Epidermal melanocyte (primary cell): ENCODE results near the gene PGLYRP2.
"Not testable (repeated sequence)": the region's sequence is repeated elsewhere in the genome, so short reads cannot be mapped to it uniquely, and the experiment has no call there.

ENCODE experiments used
- DNase-seq: peaks from one replicate; pipeline ENCODE4 v3.0.0; 2011; ENCODE audit warnings: low spot score; ENCODE audit not compliant: insufficient read length

The PGLYRP2 gene, protein sequence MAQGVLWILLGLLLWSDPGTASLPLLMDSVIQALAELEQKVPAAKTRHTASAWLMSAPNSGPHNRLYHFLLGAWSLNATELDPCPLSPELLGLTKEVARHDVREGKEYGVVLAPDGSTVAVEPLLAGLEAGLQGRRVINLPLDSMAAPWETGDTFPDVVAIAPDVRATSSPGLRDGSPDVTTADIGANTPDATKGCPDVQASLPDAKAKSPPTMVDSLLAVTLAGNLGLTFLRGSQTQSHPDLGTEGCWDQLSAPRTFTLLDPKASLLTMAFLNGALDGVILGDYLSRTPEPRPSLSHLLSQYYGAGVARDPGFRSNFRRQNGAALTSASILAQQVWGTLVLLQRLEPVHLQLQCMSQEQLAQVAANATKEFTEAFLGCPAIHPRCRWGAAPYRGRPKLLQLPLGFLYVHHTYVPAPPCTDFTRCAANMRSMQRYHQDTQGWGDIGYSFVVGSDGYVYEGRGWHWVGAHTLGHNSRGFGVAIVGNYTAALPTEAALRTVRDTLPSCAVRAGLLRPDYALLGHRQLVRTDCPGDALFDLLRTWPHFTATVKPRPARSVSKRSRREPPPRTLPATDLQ

DNA sequence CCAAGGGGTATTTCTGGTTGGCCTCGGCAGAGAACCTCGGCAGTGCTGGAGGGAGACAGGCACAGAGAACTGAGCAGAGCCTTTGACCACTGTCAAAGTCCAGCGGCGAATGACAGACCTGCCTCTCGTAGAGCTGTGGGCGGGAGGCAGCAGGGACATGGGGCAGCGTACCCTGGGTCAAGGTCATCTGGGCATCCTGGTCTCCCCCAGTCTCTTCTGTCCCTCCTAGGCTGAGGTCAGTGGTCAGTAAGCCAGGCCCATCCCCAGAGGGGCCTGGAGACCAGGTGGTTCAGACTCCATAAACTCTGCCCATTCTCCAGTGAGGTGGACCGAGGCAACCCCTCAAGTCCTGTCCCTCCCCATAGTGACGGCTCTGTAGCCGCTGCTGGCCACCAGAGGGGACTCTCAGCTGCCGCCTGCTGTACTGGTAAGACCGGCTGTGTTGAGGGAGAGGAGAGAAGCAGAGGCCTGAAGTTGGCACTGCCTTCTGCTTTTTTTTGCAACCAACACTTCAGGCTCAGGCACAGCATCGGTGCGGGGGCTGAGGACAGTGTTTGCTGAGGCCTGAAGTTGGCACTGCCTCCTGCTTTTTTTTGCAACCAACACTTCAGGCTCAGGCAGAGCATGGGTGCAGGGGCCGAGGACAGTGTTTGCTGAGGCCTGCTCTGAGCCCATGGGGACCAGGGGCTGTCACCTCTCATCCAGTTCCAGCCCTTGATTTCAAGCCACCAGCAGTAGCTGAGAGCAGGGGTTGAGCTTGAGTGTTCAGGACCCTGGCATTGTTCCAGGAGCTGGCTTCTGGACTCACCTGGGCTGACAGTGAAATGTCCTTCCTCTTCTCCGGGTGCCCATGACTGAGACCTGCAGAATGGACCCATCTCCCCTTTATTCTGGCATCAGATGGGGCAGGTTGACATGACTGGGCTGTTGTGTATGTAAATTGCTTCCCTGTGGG, at the start of gene PGLYRP2:
Gene PGLYRP2 (minus strand): TSS at position 111 of the 955 bp plus-strand sequence. CDS start 130 bp downstream, outside the sequence.
- no peak for DNase-seq

DNA sequence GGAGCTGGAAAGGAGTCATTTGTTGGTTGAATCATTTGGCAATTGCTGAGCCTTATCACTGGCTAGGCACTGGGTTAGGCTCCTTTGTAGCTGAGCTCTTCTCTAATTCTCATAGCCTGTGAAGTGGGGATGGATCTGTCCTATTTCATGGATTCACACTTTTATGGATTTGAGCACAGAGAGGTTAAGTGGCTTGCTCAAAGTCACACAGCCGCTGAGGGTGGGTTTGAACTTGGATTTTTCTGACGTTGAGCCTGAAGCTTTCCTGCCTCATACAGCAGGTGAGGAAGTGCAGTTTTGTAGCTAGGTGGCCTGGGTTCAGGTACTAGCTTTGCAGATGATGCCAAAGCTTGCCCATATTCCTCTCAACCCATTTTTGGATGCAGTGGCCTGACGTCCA, 48.4 kb upstream of the PGLYRP2 start:
- no peak for DNase-seq

DNA sequence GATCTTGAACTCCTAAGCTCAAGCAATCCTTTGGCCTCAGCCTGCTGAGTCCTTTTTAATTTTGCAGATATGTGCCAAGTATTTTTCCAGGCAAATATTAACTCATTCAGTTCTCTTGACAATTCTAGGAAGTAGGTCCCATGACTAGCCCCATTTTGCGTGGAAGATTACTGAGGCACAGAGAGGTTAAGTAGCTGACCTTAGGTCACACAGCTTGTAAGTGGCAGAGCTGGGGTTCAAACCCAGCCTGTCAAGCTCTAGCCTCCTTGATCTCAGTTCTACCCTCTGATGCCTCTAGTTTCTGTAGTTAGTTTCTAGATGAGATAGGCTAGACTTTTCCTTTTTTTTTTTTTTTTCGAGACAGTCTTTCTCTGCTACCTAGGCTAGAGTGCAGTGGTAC, 47.1 kb upstream of the PGLYRP2 start:
- DNase-seq, result no peak

DNA sequence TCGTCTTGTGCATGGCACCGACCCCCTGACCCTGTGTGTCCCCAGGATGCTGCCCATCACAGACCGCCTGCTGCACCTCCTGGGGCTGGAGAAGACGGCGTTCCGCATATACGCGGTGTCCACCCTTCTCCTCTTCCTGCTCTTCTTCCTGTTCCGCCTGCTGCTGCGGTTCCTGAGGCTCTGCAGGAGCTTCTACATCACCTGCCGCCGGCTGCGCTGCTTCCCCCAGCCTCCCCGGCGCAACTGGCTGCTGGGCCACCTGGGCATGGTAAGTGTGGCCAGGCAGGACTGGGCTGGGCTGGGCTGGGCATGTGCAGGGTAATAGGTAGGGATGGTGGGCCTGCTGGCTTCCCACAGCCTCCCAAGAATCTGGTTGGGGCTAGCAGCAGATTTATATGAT, 46.0 kb upstream of the PGLYRP2 start:
- no peak for DNase-seq

DNA sequence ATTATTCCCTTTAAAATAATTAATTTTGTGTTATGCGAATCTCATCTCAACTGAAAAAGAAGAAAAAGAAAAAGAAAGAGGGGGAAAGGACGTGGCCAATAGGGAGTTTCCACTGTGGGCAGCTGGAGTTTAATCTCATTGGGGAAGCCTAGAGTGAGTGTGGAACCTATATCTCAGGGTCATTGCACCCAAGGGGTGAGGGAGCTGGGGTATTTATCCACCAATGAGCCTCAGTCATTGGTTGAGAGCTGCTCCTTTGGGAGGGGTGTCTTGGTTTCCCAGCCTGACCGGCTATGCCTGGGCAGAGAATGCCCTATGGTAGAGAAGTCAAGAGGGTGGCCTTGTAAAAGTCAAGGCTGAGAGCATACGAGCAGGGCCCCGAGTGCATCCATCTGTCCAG, 45.5 kb upstream of the PGLYRP2 start:
- no peak for DNase-seq

DNA sequence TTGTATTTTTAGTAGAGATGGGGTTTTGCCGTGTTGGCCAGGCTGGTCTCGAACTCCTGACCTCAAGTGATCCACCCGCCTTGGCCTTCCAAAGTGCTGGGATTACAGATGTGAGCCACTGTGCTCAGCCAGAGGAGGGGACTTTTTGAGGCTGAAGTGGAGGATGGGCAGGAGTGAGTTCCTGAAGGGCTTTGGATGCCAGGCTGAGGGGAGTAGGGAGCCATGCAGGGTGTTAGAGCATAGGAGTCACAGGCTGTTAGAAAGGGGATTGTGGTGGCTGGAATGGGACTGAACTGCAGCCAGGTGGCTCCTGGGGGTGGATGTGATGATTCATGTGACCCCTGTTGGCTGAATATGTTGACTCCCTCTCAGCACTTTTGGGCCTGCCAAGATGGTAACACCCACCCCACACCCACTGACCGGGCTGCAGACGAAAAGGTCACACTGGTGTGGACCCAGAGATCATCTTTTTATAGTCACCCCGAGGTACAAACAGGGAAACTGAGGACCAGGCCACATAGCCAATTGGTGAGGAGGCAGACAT, 40.2 kb upstream of the PGLYRP2 start:
- no peak for DNase-seq

GRCh38 chr19:15517778-15518177, 38.5 kb upstream of the PGLYRP2 start:
- no peak for DNase-seq

- DNase-seq, result no peak
These were observed 37.1 kb upstream of the PGLYRP2 start for GRCh38 chr19:15516363-15516762.

GRCh38 chr19:15515227-15515625, 35.9 kb upstream of the PGLYRP2 start:
- not testable (repeated sequence) for DNase-seq

DNA sequence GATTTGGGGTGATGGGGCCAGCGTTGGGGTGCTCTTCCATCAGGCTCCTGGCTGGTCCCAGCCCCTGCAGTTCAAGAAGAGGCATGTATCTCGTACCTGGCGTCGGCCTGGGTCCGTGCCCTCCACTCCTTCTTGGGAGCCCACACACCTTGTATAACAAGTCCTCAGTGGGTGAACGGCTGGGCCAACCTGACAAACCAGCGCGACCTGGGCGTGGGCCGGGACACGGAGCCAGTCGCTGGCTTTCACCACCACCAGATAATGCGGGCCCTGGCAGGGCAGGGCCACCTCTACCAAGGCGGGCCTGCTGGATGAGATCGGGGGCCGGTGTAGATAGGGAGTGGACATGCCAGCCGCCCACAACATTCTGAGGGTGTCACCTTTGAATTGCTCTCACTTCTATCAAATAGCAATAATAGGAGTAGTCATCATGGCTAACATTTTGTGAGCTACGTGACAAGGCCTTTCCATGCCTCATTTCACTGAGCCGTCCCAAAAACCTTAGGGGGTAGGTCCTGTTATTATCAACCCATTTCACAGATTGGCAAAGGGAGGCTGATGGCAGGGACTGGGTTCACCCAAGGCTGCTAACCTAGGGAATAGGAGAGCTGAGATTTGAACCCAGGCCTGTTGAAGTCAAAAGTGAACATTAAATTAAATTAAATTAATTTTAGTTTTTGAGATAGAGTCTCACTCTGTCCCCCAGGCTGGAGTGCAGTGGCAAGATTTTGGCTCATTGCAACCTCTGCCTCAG, 32.5 kb upstream of the PGLYRP2 start:
- no peak for DNase-seq

DNA sequence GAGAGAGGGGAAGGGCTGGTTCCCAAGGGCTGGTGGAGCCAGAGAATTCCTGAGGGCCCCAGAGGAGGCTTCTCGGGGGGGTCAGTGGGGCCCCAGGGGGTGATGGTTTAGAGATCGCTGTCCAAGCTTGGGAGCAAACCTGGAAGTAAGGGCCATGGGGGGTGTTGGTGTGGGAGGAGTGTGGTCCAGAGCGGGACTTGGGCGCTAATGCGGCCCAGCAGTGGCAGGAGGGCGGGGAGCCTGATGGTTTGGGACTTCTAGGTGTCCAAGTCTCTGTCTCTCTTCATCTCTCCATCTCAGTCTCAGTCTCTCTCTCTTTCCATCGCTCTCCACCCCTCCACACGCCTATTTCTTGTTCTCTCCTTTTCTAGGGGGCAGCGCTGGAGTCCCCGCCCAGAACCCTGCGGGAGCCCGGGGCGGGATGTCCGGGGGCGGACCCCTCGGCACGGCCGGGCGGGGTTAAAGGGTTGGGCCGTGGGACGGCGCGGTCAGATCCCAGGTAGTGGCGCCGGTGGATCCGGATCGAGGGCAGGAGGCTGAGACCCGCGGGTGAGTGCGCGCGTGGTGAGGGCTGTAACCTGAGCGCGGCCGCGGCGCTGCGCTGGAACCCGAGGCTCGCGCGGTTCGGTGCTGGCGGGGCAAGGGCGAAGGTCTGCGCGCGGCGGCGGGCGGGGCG, 28.9 kb upstream of the PGLYRP2 start, which contains the start of gene CYP4F22:
Gene CYP4F22 (plus strand): TSS at position 491 of the 676 bp plus-strand sequence. CDS start 16,812 bp downstream, outside the sequence.
- DNase-seq, result no peak

DNA sequence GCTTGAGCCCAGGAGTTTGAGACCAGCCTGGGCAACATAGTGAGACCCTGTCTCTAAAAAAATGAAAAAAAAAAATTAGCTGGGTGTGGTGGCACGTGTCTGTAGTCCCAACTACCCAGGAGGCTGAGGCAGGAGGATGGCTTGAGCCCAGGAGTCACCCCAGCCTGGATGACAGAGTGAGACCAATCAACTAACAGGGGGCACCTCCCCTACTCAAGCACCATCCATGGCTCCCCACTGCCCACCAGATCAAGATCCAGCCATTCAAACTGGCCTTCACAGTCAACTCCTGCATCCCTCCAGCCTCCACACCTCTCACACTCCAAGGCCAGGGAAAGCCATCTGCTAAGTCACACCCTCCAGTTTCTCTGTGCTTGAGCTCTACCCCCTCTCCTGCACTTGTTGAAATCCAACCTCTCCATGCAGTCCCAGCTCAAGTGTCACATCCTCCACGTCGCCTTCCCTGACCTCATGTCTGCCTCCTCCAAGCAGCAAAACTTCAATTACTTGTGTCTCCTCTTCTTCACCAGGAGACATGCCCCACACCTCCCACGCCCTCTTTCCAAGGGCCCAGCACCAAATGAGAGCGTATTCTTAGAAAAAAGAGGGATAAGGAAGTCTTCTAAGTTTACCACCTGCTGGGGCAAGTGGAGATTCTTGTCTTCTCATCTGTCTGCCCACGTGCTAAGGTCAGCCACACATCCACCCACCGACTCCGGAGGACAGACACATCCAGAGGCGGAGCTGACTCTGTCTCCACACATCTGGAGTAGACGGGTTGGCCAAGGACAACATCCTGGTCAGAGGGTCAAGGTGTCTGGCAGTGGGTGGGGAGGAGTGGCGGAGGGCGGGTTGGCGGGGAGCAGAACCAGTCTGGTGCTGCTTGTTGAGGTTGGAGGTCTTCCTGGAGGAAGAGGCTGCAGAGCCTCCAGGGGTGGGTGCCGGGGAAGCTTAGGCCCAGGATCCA, 28.1 kb upstream of the PGLYRP2 start:
- DNase-seq, result no peak

GRCh38 chr19:15506074-15506571, 26.8 kb upstream of the PGLYRP2 start:
- DNase-seq, result no peak

DNA sequence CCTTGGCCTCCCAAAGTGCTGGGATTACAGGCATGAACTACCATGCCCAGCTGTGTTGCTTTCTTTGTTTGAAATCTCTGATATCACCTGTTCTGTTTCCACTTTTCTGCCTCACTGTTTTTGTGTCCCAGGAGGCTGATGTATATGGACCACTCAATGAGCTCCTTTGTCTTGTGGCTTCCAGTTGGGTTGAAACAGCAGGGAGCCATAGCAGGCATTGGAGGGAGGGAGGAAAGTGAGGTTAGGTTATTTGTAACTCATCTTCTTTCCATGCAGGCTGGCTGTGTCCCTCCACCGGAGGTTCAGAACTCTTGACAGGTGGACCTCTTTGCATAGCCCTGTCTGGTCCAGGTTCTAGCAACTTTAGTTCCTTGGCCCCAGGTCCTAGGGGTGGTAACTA, 23.0 kb upstream of the PGLYRP2 start:
- DNase-seq, result no peak

GRCh38 chr19:15501596-15501995, 22.3 kb upstream of the PGLYRP2 start:
- DNase-seq, result no peak

DNA sequence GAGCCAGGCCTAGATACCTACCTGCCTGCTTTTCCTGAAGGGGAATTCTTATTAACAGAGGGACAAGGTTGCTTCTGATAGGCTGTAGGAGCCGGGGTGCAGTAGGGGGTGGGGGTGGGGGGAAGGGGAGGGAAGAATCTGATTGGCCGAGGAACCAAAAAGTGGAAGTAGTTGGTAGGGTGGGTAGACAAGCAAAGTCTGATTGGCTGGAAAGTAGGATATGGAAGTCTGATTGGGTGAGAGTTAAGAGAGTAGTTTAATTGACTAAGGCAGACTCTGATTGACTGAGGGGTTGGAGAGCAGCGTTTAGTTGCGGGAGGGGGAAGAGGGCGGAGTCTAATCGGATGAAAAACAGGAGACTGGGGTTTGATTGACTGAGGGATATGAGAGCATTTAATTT, 19.6 kb upstream of the PGLYRP2 start:
- DNase-seq, result no peak

DNA sequence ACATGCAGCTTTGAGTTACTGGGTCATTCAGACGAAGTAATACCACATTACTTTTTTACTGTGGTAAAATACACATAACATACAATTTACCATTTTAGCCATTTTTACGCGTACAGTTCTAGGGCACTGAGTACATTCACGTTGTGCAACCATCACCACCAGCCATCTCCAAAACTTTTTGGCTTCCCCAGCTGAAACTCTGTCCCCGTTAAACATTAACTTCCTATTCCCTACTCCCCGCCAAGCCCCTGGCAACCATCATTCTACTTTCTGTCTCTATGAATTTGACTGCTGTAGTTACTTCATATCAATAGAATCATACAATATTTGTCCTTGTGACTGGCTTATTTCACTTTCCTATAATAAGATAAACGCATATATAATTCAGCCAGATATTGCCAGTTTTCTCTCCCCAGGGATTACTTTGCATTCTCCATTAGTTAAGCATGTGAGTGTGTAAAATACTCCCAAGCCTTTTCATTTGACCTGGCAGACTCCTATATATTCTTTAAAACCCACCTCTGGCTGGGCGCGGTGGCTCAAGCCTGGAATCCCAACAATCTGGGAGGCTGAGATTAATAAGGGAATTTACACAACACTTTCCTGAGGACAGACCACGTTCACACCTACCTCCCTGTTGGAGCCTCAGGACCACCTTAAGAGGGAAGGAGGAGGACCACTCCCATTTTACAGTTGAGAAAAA, 19.0 kb upstream of the PGLYRP2 start:
- no peak for DNase-seq

DNA sequence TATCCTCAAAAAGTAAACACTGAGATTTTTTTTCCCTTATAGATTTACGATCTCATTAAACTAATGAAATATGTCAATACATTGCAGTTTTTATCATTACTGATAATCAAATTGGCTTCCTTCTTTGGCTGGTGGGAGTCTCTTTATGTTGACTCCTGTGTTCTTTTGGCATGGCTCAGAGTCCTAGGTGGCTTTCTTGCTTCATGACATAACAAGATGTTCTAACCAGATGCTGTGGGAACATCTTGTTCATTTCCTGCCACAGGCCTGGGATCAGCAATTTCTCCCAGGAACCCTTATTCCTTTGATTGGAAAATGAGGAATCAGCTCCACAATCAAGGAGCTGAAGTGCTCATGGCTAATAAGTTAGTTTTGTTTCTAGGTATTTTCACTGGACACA, 15.8 kb upstream of the PGLYRP2 start:
- DNase-seq, result no peak
